ENCODE results near the gene RNF17.
A peak's percentile ranks its signal among the peaks of the same experiment; 100 is the strongest.
"Not testable (repeated sequence)": the region's sequence is repeated elsewhere in the genome, so short reads cannot be mapped to it uniquely, and the experiment has no call there.

Gene RNF17, protein sequence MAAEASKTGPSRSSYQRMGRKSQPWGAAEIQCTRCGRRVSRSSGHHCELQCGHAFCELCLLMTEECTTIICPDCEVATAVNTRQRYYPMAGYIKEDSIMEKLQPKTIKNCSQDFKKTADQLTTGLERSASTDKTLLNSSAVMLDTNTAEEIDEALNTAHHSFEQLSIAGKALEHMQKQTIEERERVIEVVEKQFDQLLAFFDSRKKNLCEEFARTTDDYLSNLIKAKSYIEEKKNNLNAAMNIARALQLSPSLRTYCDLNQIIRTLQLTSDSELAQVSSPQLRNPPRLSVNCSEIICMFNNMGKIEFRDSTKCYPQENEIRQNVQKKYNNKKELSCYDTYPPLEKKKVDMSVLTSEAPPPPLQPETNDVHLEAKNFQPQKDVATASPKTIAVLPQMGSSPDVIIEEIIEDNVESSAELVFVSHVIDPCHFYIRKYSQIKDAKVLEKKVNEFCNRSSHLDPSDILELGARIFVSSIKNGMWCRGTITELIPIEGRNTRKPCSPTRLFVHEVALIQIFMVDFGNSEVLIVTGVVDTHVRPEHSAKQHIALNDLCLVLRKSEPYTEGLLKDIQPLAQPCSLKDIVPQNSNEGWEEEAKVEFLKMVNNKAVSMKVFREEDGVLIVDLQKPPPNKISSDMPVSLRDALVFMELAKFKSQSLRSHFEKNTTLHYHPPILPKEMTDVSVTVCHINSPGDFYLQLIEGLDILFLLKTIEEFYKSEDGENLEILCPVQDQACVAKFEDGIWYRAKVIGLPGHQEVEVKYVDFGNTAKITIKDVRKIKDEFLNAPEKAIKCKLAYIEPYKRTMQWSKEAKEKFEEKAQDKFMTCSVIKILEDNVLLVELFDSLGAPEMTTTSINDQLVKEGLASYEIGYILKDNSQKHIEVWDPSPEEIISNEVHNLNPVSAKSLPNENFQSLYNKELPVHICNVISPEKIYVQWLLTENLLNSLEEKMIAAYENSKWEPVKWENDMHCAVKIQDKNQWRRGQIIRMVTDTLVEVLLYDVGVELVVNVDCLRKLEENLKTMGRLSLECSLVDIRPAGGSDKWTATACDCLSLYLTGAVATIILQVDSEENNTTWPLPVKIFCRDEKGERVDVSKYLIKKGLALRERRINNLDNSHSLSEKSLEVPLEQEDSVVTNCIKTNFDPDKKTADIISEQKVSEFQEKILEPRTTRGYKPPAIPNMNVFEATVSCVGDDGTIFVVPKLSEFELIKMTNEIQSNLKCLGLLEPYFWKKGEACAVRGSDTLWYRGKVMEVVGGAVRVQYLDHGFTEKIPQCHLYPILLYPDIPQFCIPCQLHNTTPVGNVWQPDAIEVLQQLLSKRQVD (N-terminal part only)

DNA sequence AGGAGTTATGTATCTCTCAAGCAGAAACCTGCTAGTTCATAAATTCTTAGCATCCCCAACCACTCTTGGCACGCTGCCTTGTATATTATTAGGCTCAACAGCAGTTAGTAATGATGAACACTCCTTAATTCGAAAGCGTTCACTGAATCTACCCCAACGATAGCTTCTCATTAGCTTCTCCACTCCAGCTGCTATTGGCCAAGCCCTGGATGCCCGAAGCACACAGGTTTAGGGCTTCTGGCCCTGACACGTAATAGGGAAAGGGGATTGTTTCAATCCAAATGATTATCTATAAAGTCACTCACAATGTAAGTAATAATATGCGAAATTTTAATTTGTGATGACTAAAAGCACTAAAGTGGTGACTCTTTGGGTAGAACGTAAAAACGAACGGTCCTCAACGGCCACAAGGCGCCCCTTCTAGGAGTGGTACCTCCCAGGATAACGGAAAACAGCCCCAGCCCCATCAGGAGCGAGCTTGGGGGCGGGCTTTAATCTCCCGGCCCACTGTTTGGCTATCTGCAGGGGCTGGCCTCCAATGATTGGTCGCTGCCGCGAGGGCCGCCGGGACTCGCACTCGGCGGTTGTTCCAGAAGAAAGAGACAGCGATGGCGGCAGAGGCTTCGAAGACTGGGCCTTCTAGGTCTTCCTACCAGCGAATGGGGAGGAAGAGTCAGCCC lies at the start of gene RNF17:
RNF17 (plus strand) TSS at position 574 of the 680 bp plus-strand sequence; CDS start at position 609, 35 bp downstream.
- DNase-seq (ENCODE audit: low read depth, low spot score) = no peak

- DNase-seq (ENCODE audit: low read depth, low spot score) = peak; percentile 75
Measured at GRCh38 chr13:24716011-24716410, 48.0 kb upstream of the RNF17 start.

- peak; percentile 69 for DNase-seq (ENCODE audit: low read depth, low spot score)
Measured at GRCh38 chr13:24716446-24716845, 47.5 kb upstream of the RNF17 start.

DNA sequence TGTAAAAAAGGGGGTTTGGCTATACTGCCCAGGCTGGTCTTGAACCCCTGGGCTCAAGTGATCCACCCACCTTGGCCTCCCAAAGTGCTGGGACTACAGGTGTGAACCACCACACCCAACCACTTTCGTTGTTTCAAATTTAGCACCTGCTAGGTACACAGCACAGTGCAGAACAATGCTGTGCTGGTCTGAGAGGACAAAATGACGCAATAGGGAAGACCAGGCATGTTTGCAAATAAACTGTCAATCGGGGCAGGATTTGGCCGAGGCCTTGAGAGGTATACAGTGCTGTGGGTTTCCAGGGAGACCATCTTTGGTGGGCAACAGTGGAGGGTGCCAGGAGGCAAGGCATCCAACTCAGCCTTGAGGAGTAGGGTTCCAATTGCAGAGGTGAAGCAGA lies 46.8 kb upstream of the RNF17 start:
- no peak for DNase-seq (ENCODE audit: low read depth, low spot score)

DNA sequence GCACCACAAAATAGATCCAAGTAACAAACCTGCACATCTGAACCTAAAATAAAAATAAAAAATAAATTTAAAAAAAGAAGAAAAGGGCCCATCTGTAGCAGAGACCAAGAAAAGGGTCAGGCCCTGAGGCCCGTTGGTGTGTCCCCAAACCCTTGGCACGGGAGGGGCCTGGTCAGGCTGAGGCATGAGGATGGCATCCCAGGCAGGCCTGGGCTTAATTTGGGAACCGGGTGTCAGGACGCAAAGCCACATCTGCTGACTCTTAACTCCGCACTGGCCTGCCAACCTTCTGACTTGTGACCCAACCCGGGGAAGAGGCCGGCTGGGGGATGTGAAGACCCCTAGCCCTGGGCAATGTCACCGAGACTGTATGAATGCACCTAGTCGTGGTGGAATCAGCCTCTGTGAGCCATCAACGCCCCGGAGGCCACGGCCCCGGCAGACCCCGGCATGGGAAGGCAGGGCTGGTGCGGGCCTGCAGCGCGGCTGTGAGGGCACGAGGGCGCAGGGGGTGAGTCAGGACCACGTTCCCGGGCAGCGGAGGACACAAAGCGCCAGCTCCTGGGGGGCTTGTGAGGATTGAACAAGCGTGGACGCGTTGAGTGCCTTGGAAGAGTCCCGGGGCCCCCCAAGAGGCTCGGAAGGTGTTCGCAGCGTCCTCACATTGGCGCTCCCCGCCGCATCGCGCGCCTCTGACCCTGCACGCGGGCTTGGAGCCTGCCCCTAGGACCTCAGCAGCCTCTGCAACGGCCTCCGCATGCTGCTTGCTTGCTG lies 45.6 kb upstream of the RNF17 start:
- no peak for DNase-seq (ENCODE audit: low read depth, low spot score)

- DNase-seq (ENCODE audit: low read depth, low spot score) = no peak
Measured at GRCh38 chr13:24719139-24719538, 44.8 kb upstream of the RNF17 start.

DNA sequence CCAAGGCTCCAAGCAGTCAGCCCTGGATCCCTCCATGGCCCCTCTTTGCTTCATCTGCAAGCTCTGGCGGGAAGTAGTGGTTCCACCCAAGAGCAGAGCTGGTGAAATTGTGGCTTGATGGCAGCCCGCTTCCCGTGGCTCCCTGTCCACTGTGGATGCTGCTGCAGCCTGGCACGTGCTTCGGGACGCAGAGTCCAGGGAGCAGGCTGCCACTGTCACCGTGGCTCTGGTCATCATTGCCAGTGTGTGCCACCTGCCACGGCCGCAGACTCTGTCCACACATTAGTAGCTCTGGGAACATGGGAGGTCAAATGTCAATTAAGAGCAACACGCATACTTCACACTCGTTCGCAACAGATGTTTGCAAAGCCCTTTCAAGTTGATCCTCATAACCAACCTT lies 40.8 kb upstream of the RNF17 start:
- no peak for DNase-seq (ENCODE audit: low read depth, low spot score)

DNA sequence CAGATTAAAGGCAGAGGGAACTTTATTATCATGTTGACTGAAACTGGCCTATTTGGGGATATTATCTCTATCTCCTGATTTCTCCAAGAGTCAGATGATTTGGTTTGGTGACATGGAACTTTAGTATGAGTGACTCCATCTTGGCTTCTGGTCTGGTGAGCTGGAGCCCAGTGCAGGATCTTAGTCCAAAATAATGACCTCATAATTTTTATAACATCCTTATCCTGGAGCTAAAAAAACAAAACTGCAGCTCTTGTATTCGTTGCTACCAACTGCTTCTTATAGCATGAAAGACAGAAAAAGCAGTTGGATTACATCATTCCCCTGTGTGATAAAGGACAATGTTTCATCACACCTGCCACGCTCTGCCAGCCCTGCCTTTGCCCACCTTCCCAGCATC lies 39.3 kb upstream of the RNF17 start:
- DNase-seq (ENCODE audit: low read depth, low spot score) = no peak

- DNase-seq (ENCODE audit: low read depth, low spot score) = no peak
Measured at GRCh38 chr13:24725379-24725778, 38.6 kb upstream of the RNF17 start.

- DNase-seq (ENCODE audit: low read depth, low spot score) = peak; percentile 84
Measured at GRCh38 chr13:24727731-24728601, 36.0 kb upstream of the RNF17 start.

- DNase-seq (ENCODE audit: low read depth, low spot score) = not testable (repeated sequence)
Measured at GRCh38 chr13:24730873-24731567, 32.9 kb upstream of the RNF17 start.

DNA sequence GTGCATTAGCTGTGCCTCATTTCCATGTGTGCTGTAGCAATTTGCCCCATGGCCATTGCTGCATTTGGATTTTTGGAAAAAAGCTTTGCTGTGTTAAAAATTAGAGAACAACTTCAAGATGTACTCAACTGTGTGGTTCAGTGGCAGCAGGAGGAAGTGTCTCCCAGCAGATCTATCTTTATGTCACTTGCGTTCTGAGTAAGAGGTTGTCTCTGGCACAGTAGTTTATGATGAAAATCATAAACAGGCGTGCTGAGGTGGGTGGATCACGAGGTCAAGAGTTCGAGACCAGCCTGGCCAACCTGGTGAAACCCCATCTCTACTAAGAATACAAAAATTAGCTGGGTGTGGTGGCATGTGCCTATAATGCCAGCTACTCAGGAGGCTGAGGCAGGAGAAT lies 29.0 kb upstream of the RNF17 start:
- DNase-seq (ENCODE audit: low read depth, low spot score) = no peak

DNA sequence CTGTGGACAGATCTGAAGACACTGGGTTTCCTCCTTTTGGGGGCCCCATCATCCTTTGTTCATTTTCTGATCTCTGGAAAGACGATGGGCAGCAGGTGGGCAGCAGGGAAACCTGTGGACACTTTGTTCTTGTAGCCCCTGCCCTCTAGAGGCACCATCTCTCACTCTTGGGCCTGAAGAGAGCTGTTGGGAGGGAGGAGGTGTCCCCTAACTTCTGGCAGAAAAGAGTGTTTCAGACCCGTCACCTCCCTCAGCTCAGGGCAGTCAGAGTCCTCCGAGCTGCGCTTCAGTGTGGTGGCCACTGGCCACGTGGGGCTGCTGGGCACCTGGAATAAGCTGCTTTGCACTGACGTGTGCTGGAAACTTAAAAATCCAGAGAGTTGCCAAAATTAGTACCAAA lies 26.9 kb upstream of the RNF17 start:
- DNase-seq (ENCODE audit: low read depth, low spot score) = no peak

DNA sequence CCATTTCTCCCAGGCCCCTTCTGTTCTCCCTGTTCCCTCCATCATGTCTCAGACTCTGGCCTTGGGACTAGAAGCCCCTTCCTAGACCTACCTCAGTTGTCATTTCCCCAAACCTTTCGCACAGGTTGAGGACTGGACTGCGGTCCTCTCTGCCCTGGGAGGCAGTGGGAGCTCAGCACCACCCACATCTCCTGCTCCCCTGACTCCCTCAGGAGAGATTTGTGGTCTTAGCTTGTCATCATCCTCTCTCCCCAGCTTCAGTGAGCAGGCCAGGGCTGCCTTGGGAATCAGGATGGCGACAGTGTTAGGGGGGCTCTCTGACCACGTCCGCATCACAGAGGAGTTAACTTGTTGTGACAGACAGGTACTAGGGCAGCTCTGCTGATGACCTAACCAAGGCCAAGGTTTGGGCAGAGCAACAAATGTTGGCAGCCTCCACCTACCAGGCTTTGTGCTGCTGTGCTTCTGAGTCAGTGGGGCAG lies 25.6 kb upstream of the RNF17 start:
- no peak for DNase-seq (ENCODE audit: low read depth, low spot score)

DNA sequence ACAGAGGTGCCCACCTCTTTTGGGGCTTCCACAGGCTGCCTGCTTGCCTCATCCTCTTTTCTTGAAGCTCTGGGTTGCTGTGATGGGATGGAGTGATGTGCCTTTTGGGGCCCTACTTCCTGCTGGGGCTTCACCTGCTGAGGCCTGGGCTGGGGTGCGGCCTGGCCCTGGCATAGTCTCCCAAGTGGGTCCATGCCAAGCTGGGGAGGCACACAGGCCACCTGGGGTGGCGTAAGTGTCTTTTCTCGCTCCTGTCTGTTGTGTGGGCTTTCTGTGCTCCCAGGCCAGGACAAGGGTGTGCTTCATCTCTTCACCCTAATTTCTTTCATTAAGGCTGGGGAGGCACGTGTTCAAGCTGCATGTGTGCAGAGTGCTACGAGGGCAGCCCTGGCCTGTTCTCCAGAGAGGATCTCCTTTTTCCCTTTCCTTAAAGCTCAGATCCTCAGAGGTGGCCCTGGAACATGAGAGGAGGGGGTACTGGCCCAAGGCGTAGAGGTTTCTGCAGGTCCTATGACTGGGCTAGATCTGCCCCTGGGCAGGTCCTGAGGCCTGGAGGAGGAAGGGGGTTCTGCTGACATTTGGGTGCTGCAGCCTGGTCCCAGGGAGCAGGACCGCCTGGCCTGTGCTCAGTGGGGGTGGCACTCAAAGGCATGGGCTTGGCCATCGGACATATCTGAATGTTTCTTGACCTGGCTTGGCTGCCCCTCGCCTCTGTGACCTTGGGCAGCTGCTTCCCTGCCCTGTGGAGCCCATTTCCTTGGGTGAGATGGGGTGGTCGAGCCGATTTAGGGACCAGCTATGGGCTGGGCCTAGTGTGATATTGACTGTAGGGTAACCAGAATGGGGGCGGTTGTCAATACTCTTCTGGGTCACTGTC lies 23.7 kb upstream of the RNF17 start:
- no peak for DNase-seq (ENCODE audit: low read depth, low spot score)

- peak; percentile 39 for DNase-seq (ENCODE audit: low read depth, low spot score)
Measured at GRCh38 chr13:24741016-24741662, 22.8 kb upstream of the RNF17 start.

- DNase-seq (ENCODE audit: low read depth, low spot score) = no peak
Measured at GRCh38 chr13:24741791-24742190, 22.2 kb upstream of the RNF17 start.
